CD4-positive, alpha-beta T cell (primary cell): ENCODE measurements around the gene SDK2. TPM values are rescaled to one million over a fixed set of nuclear protein-coding genes. Genes with fewer than 3 reads are reported as not detected.

Source experiments
- ATAC-seq: fragments of 200-7000 bp; cut with Tn5 transposase; one replicate; pipeline ENCODE4 v1.10.0; 2022; ENCODE audit warnings: mild to moderate bottlenecking; ENCODE audit not compliant: poor library complexity
- CTCF ChIA-PET: fragments of 350-600 bp; sonication (Branson Sonifier 250); formaldehyde crosslinking; loops from one replicate; lab custom pipeline; 2021; ENCODE audit warnings: antibody characterized with exemption, inconsistent platforms; lab: Charles Lee
- POLR2A ChIA-PET: fragments of 350-600 bp; sonication (Branson Sonifier 250); formaldehyde crosslinking; loops from one replicate; lab custom pipeline; 2021; ENCODE audit warnings: antibody characterized with exemption, inconsistent platforms; lab: Charles Lee
- DNase-seq, 14 experiments: peaks; one replicate each; pipeline ENCODE4 v3.0.0-alpha.2; 2013 to 2020; ENCODE audit warnings: mixed read lengths in 2 of 14
- H3K27ac ChIP-seq, 2 donors: one replicate each; pipeline versions ENCODE4 v1.5.1 to v1.7.0; 2013; ENCODE audit warnings: low read length in 2 of 2, low read depth in 1 of 2, mild to moderate bottlenecking in 1 of 2
- H3K27me3 ChIP-seq, 2 experiments: 1 replicate in 1 of 2; 2 replicates in 1 of 2; pipeline versions ENCODE4 v1.6.1 to v1.7.0; 2013; ENCODE audit warnings: low read length in 2 of 2, control low read depth in 1 of 2, mild to moderate bottlenecking in 1 of 2, moderate library complexity in 1 of 2; ENCODE audit not compliant: insufficient read depth in 2 of 2, control insufficient read depth in 1 of 2
- H3K36me3 ChIP-seq: one replicate; pipeline ENCODE4 v1.6.1; 2013; ENCODE audit warnings: low read length, control low read depth; ENCODE audit not compliant: insufficient read depth
- H3K4me1 ChIP-seq: one replicate; pipeline ENCODE4 v1.6.1; 2013; ENCODE audit warnings: low read length, control low read depth; ENCODE audit not compliant: insufficient read depth
- H3K4me3 ChIP-seq: one replicate; pipeline ENCODE4 v1.5.1; 2013; ENCODE audit warnings: mild to moderate bottlenecking, low read length, moderate library complexity
- H3K9me3 ChIP-seq, 2 experiments: 1 replicate in 1 of 2; 2 replicates in 1 of 2; pipeline versions ENCODE4 v1.6.1 to v1.7.0; 2013; ENCODE audit warnings: low read length in 2 of 2, mild to moderate bottlenecking in 2 of 2, control low read depth in 1 of 2, moderate library complexity in 1 of 2; ENCODE audit not compliant: control insufficient read depth in 1 of 2, insufficient read depth in 1 of 2
- H3K27ac Mint-ChIP-seq: one replicate; pipeline ENCODE4 v1.8.0; 2020; ENCODE audit warnings: mixed read lengths
- H3K27me3 Mint-ChIP-seq: one replicate; pipeline ENCODE4 v1.8.0; 2021; ENCODE audit warnings: mixed read lengths
- H3K36me3 Mint-ChIP-seq: one replicate; pipeline ENCODE4 v1.8.0; 2021; ENCODE audit warnings: low read depth, mixed read lengths
- H3K4me1 Mint-ChIP-seq: one replicate; pipeline ENCODE4 v1.8.0; 2021; ENCODE audit warnings: low read depth, mixed read lengths
- H3K4me3 Mint-ChIP-seq: one replicate; pipeline ENCODE4 v1.8.0; 2020; ENCODE audit warnings: mild to moderate bottlenecking, mixed read lengths
- H3K9me3 Mint-ChIP-seq: one replicate; pipeline ENCODE4 v1.8.0; 2020; ENCODE audit warnings: mixed read lengths
- CTCF ChIP-seq: fragments of 200-600 bp; IDR thresholded peaks from one replicate; pipeline ENCODE4 v1.8.0; 2022; ENCODE audit warnings: antibody characterized with exemption, mild to moderate bottlenecking
- intact Hi-C, 2 experiments: fragments of 100-400 bp; cut with DNase I in 1 of 2; cut with micrococcal nuclease in 1 of 2; formaldehyde crosslinking; loops; one replicate each; pipeline versions ENCODE4 v1.15.1 to v1.9.0; 2023 to 2025; cut with DNase I, micrococcal nuclease
- total RNA-seq, 174 experiments: library from RNA in 2 of 174; stranded (reverse) in 2 of 174; gene quantifications; one replicate each; pipeline ENCODE4 v1.2.3 and lab custom pipeline; 2021 to 2026

Gene SDK2
- total RNA-seq, 2 experiments from 2014 or later = 8.1 to 8.2 TPM

GRCh38 chr17:73617501-73617900, 26.7 kb downstream of the SDK2 start:
- Histone ChIP-seq H3K4me1 (no peaks in the 10 kb centered on the region), H3K27me3 (no peaks in the 10 kb centered on the region), H3K36me3 (no peaks in the 10 kb centered on the region), H3K4me3 (no peak overlapping the region), H3K27ac (no peak overlapping the region), H3K9me3 (peaks cover 8 to 12% of the 10 kb centered on the region in 2 experiments)
- Mint-ChIP-seq H3K9me3 (peaks cover 4% of the 10 kb centered on the region), H3K27me3 (no peaks in the 10 kb centered on the region), H3K4me1 (peaks cover 13% of the 10 kb centered on the region), H3K4me3 (no peak overlapping the region), H3K36me3 (no peaks in the 10 kb centered on the region), H3K27ac (no peak overlapping the region)
- intact Hi-C loops = no loop called here
- no peak for DNase-seq
- ATAC-seq = no peak
- POLR2A ChIA-PET = no interaction called here
- TF ChIP-seq CTCF = no peak
- CTCF ChIA-PET = no interaction called here

- no peak overlapping the region for H3K27ac Mint-ChIP-seq
- Histone ChIP-seq H3K27ac (no peak overlapping the region), H3K4me3 (no peak overlapping the region), H3K36me3 (no peaks in the 10 kb centered on the region), H3K4me1 (no peaks in the 10 kb centered on the region), H3K9me3 (peaks cover 8 to 12% of the 10 kb centered on the region in 2 experiments), H3K27me3 (no peaks in the 10 kb centered on the region)
- peaks cover 4% of the 10 kb centered on the region for H3K9me3 Mint-ChIP-seq
- H3K4me3 Mint-ChIP-seq = no peak overlapping the region
- ChIA-PET CTCF (no interaction called here), POLR2A (no interaction called here)
- no peaks in the 10 kb centered on the region for H3K36me3 Mint-ChIP-seq
- no peak for ATAC-seq
- no peaks in the 10 kb centered on the region for H3K27me3 Mint-ChIP-seq
- peaks cover 13% of the 10 kb centered on the region for H3K4me1 Mint-ChIP-seq
- intact Hi-C loops = no loop called here
- no peak for DNase-seq
- TF ChIP-seq CTCF = no peak
These were observed 27.3 kb downstream of the SDK2 start for GRCh38 chr17:73616873-73617404.

GRCh38 chr17:73616120-73616872, 27.9 kb downstream of the SDK2 start:
- no peak for ATAC-seq
- CTCF ChIA-PET = no interaction called here
- TF ChIP-seq CTCF = no peak
- H3K9me3 Mint-ChIP-seq = no peaks in the 10 kb centered on the region
- no peaks in the 10 kb centered on the region for H3K27me3 Mint-ChIP-seq
- H3K4me1 Mint-ChIP-seq = peaks cover 13% of the 10 kb centered on the region
- Histone ChIP-seq H3K36me3 (no peaks in the 10 kb centered on the region), H3K4me1 (no peaks in the 10 kb centered on the region), H3K27me3 (no peaks in the 10 kb centered on the region), H3K4me3 (no peak overlapping the region), H3K27ac (no peak overlapping the region), H3K9me3 (peaks cover 8 to 12% of the 10 kb centered on the region in 2 experiments)
- no peak overlapping the region for H3K4me3 Mint-ChIP-seq
- no peak overlapping the region for H3K27ac Mint-ChIP-seq
- intact Hi-C loops = no loop called here
- POLR2A ChIA-PET = no interaction called here
- DNase-seq = no peak
- H3K36me3 Mint-ChIP-seq = no peaks in the 10 kb centered on the region
